ENCODE data around the gene DLX4. TPM values are rescaled to one million over a fixed set of nuclear protein-coding genes. Genes with fewer than 3 reads are reported as not detected.

DLX4 gene
- total and polyA plus RNA-seq, 2 of the 4 experiments (the other 2 are of a cell fraction) = not detected

- H2BK20ac ChIP-seq (ENCODE audit: low read depth, low read length) = no peak overlapping the region
- no peaks in the 10 kb centered on the region for H3K4me1 ChIP-seq (ENCODE audit: control insufficient read depth, insufficient read depth, low read length)
- H3K9ac ChIP-seq (ENCODE audit: low read depth, low read length) = no peak overlapping the region
- no peak overlapping the region for H2BK5ac ChIP-seq (ENCODE audit: low read depth, low read length, poor library complexity, severe bottlenecking)
- H2BK15ac ChIP-seq (ENCODE audit: low read depth, low read length) = no peak overlapping the region
- H3K23ac ChIP-seq (ENCODE audit: low read depth, low read length) = no peak overlapping the region
- no peak overlapping the region for H4K91ac ChIP-seq (ENCODE audit: insufficient read depth, low read depth, low read length)
- WGBS, 2 experiments (ENCODE audit: extremely low coverage in 2 of 2, insufficient read length in 1 of 2) = no CpG with 5 or more reads among the region's 2 CpGs
- in situ Hi-C loops (cut with MboI; ENCODE audit: low sequenced_read_pairs) (no loop called here), dilution Hi-C loops (cut with HindIII; ENCODE audit: low sequenced_read_pairs, unreplicated experiment) (no loop called here), intact Hi-C loops (cut with micrococcal nuclease) (no loop called here)
- H2AK9ac ChIP-seq (replicated peaks; ENCODE audit: low read depth, low read length, poor library complexity) = no peak overlapping the region
- no peak overlapping the region for H3K56ac ChIP-seq (ENCODE audit: extremely low read depth, insufficient read depth, low read length)
- no peak overlapping the region for H3K27ac ChIP-seq (ENCODE audit: insufficient read depth, low read length)
- H3K9me1 ChIP-seq (ENCODE audit: insufficient read depth, low read length) = no peaks in the 10 kb centered on the region
- H3K4me2 ChIP-seq (ENCODE audit: low read depth, low read length) = no peak overlapping the region
- no peak for ATAC-seq (ENCODE audit: low read depth)
- no peaks in the 10 kb centered on the region for H3K79me1 ChIP-seq (ENCODE audit: low read depth in 1 of 2, low read length in 2 of 2)
- ChIA-PET POLR2A (ENCODE audit: unreplicated experiment) (no interaction called here), CTCF (no interaction called here)
- no peaks in the 10 kb centered on the region for H3K36me3 ChIP-seq (ENCODE audit: control insufficient read depth, insufficient read depth, low read length)
- no peak overlapping the region for H2AK5ac ChIP-seq (ENCODE audit: low read depth, low read length)
- no peak overlapping the region for H2AFZ ChIP-seq (replicated peaks; ENCODE audit: low read length, poor library complexity)
- H4K20me1 ChIP-seq (ENCODE audit: insufficient read depth, low read length) = no peaks in the 10 kb centered on the region
- peaks cover 18% of the 10 kb centered on the region for H3K9me3 ChIP-seq (ENCODE audit: control insufficient read depth, insufficient read depth, low read length)
- TF ChIP-seq USF2 (IDR thresholded peaks at IDR 0.05; ENCODE audit: low read depth, low read length) (no peak), RAD21 (IDR thresholded peaks at IDR 0.05; ENCODE audit: low read length) (no peak), CTCF (conservative IDR thresholded peaks at IDR 0.05; ENCODE audit: low read depth, low read length) (no peak), ELK1 (IDR thresholded peaks at IDR 0.05; ENCODE audit: borderline replicate concordance, low read depth, low read length) (no peak), CHD1 (IDR thresholded peaks at IDR 0.05; ENCODE audit: low read depth, low read length) (no peak), FOS (IDR thresholded peaks at IDR 0.05; ENCODE audit: low read depth, low read length) (no peak), BHLHE40 (IDR thresholded peaks at IDR 0.05; ENCODE audit: low read depth, low read length) (no peak), CEBPB (IDR thresholded peaks at IDR 0.05; ENCODE audit: low read depth, low read length) (no peak), MAFK (IDR thresholded peaks at IDR 0.05; ENCODE audit: low read depth, low read length) (no peak), MXI1 (IDR thresholded peaks at IDR 0.05; ENCODE audit: borderline replicate concordance, low read depth, low read length) (no peak), SMC3 (IDR thresholded peaks at IDR 0.05; ENCODE audit: low read depth, low read length) (no peak)
- BruUV-seq (replicated peaks) = no TSS peak
- H3K4ac ChIP-seq (ENCODE audit: low read depth, low read length) = no peak overlapping the region
- no peak overlapping the region for H3K14ac ChIP-seq (replicated peaks; ENCODE audit: low read depth, low read length)
- H4K8ac ChIP-seq (ENCODE audit: low read depth in 2 of 2, low read length in 2 of 2) = no peak overlapping the region
- peaks cover 11% of the 10 kb centered on the region for H3K27me3 ChIP-seq (ENCODE audit: control insufficient read depth, insufficient read depth, low read length)
- H4K5ac ChIP-seq (ENCODE audit: low read depth, low read length) = no peak overlapping the region
- no peak for DNase-seq
- H2BK120ac ChIP-seq (ENCODE audit: low read depth, low read length) = no peak overlapping the region
- no peak overlapping the region for H3K18ac ChIP-seq (ENCODE audit: low read depth, low read length)
- H3K4me3 ChIP-seq (ENCODE audit: insufficient read depth, low read depth, low read length) = no peak overlapping the region
Observed at GRCh38 chr17:50009282-50009681, 40.3 kb downstream of the DLX4 start.

Data from IMR-90 (cell line).